ENCODE data around the gene SHISA9. TPM values are rescaled to one million over a fixed set of nuclear protein-coding genes. Genes with fewer than 3 reads are reported as not detected.

SHISA9 gene
- total RNA-seq, 1 experiment from 2014 or later, result not detected

DNA sequence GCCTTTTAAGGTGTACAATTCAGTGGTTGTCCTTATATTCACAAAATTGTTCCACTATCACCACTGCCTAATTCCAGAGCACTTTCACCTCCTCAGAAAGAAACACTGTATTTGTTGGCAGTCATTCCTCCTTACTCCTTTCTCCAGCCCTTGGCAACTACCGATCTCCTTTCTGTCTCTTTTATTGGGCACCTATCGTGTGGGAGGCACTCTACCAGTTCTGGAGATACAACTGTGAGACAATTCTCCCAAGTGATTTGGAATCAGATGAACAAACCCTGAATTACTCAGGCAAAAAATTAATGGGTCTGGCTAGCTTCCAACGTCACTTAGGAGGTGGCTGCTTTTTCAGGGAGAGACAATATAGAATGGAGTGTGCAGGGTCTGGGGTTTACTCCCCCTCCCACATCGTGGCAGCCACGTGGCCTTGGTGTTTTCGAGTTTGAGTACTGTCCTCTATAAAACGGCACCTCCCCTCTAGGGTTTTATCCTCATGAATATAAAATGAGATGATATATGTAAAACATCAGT is 63.9 kb downstream of the SHISA9 start:
- Histone ChIP-seq H3K36me3 (ENCODE audit: insufficient read depth, low read length) (no peaks in the 10 kb centered on the region), H4K20me1 (ENCODE audit: insufficient read depth, low read depth, low read length) (no peaks in the 10 kb centered on the region), H2AFZ (ENCODE audit: low read length) (no peak overlapping the region), H3K27ac (ENCODE audit: low read length) (no peak overlapping the region), H3K4me3 (ENCODE audit: low read length) (no peak overlapping the region), H3K4me2 (ENCODE audit: low read depth, low read length, poor library complexity, severe bottlenecking) (no peak overlapping the region), H3K9me2 (replicated peaks; ENCODE audit: insufficient read depth, low read length) (no peaks in the 10 kb centered on the region), H3K79me2 (ENCODE audit: low read length) (no peaks in the 10 kb centered on the region), H3K9me3 (ENCODE audit: low read length) (no peaks in the 10 kb centered on the region), H3K27me3 (ENCODE audit: low read length) (no peaks in the 10 kb centered on the region), H3K9ac (ENCODE audit: low read length) (no peak overlapping the region), H3K4me1 (ENCODE audit: low read length) (no peaks in the 10 kb centered on the region)
- DNase-seq, result no peak

DNA sequence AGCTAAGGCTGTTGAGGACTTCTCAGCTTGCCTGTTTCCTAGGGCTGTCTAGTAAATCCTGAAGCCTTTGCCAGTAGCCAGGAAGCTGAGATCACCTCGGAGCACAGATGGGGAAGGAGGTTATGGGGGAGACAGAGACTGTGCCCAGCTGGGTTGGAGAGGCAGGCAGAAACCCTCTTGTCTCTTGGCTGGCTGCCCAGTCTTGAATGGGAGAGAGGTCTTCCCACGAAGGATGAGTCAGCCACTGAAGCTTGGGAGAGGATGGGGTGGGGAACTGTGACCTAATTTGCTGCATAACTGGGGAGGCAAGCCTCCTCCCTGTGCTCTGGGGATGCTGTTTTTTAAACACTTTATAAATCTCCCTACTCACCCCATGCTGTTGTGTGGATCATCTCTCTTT is 69.8 kb downstream of the SHISA9 start:
- H2AFZ ChIP-seq (ENCODE audit: low read length), result no peak overlapping the region
- H3K36me3 ChIP-seq (ENCODE audit: insufficient read depth, low read length), result no peaks in the 10 kb centered on the region
- H4K20me1 ChIP-seq (ENCODE audit: insufficient read depth, low read depth, low read length), result no peaks in the 10 kb centered on the region
- no peaks in the 10 kb centered on the region for H3K9me3 ChIP-seq (ENCODE audit: low read length)
- no peaks in the 10 kb centered on the region for H3K9me2 ChIP-seq (replicated peaks; ENCODE audit: insufficient read depth, low read length)
- H3K4me1 ChIP-seq (ENCODE audit: low read length), result no peaks in the 10 kb centered on the region
- H3K4me2 ChIP-seq (ENCODE audit: low read depth, low read length, poor library complexity, severe bottlenecking), result no peak overlapping the region
- no peak overlapping the region for H3K9ac ChIP-seq (ENCODE audit: low read length)
- no peak overlapping the region for H3K27ac ChIP-seq (ENCODE audit: low read length)
- no peak overlapping the region for H3K4me3 ChIP-seq (ENCODE audit: low read length)
- no peak for DNase-seq
- no peaks in the 10 kb centered on the region for H3K27me3 ChIP-seq (ENCODE audit: low read length)
- H3K79me2 ChIP-seq (ENCODE audit: low read length), result no peaks in the 10 kb centered on the region

DNA sequence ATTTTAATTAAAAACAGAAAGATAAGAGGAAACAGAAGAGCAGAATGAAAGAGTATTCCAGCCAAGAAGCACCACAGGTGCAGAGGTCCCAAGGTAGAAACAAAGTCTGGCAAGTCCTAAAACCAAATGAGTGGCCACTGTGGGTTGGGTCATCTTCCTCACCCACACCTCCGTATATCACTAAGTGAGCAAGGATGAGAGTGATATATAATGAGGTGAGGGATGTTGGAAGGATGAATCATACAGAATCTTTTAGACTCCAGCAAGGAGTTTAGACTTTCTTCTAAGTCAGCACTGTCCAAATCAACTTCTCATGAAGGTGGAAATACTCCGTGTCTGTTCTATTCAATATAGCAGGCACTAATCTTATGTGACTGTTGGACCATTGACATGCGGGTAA is 70.8 kb downstream of the SHISA9 start:
- Histone ChIP-seq H3K36me3 (ENCODE audit: insufficient read depth, low read length) (no peaks in the 10 kb centered on the region), H3K9ac (ENCODE audit: low read length) (no peak overlapping the region), H3K9me3 (ENCODE audit: low read length) (no peaks in the 10 kb centered on the region), H3K4me2 (ENCODE audit: low read depth, low read length, poor library complexity, severe bottlenecking) (no peak overlapping the region), H3K4me3 (ENCODE audit: low read length) (no peak overlapping the region), H3K79me2 (ENCODE audit: low read length) (no peaks in the 10 kb centered on the region), H4K20me1 (ENCODE audit: insufficient read depth, low read depth, low read length) (no peaks in the 10 kb centered on the region), H2AFZ (ENCODE audit: low read length) (no peak overlapping the region), H3K27ac (ENCODE audit: low read length) (no peak overlapping the region), H3K27me3 (ENCODE audit: low read length) (no peaks in the 10 kb centered on the region), H3K9me2 (replicated peaks; ENCODE audit: insufficient read depth, low read length) (no peaks in the 10 kb centered on the region), H3K4me1 (ENCODE audit: low read length) (no peaks in the 10 kb centered on the region)
- DNase-seq, result no peak

GRCh38 chr16:12975766-12976165 is 74.4 kb downstream of the SHISA9 start:
- Histone ChIP-seq H3K4me1 (ENCODE audit: low read length) (no peaks in the 10 kb centered on the region), H2AFZ (ENCODE audit: low read length) (no peak overlapping the region), H3K9me3 (ENCODE audit: low read length) (peaks cover under 1% of the 10 kb centered on the region; the same call in 1 of the 2 replicates), H3K9me2 (replicated peaks; ENCODE audit: insufficient read depth, low read length) (no peaks in the 10 kb centered on the region), H3K4me2 (ENCODE audit: low read depth, low read length, poor library complexity, severe bottlenecking) (no peak overlapping the region), H3K36me3 (ENCODE audit: insufficient read depth, low read length) (no peaks in the 10 kb centered on the region), H3K4me3 (ENCODE audit: low read length) (no peak overlapping the region), H3K27me3 (ENCODE audit: low read length) (no peaks in the 10 kb centered on the region), H4K20me1 (ENCODE audit: insufficient read depth, low read depth, low read length) (no peaks in the 10 kb centered on the region), H3K79me2 (ENCODE audit: low read length) (no peaks in the 10 kb centered on the region), H3K27ac (ENCODE audit: low read length) (no peak overlapping the region), H3K9ac (ENCODE audit: low read length) (no peak overlapping the region)
- DNase-seq, result no peak

DNA sequence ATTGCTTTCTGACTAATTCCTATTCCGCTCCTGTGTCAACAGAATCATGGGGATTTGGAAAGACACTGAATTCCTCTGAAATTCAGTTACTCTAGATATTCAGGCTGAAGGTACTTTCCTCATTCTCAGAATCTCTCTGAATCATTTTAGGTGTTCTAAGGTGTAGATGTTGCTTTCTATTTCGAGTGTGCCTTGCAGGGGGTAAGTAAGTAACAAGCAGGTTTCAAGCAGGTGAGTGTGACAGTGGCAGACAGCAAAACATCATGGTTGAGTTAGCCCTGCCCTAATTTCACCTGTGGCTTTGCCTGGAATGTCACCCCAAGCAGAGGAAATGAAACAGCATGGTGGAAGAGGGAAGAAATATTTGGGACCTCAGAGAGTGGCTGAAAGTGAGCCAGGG is 75.1 kb downstream of the SHISA9 start:
- Histone ChIP-seq H3K4me1 (ENCODE audit: low read length) (no peaks in the 10 kb centered on the region), H3K9me2 (replicated peaks; ENCODE audit: insufficient read depth, low read length) (no peaks in the 10 kb centered on the region), H3K4me3 (ENCODE audit: low read length) (no peak overlapping the region), H3K9ac (ENCODE audit: low read length) (no peak overlapping the region), H2AFZ (ENCODE audit: low read length) (no peak overlapping the region), H3K9me3 (ENCODE audit: low read length) (peaks cover 2% of the 10 kb centered on the region; the same call in 1 of the 2 replicates), H4K20me1 (ENCODE audit: insufficient read depth, low read depth, low read length) (no peaks in the 10 kb centered on the region), H3K79me2 (ENCODE audit: low read length) (no peaks in the 10 kb centered on the region), H3K4me2 (ENCODE audit: low read depth, low read length, poor library complexity, severe bottlenecking) (no peak overlapping the region), H3K27me3 (ENCODE audit: low read length) (no peaks in the 10 kb centered on the region), H3K36me3 (ENCODE audit: insufficient read depth, low read length) (no peaks in the 10 kb centered on the region), H3K27ac (ENCODE audit: low read length) (no peak overlapping the region)
- DNase-seq, result no peak

DNA sequence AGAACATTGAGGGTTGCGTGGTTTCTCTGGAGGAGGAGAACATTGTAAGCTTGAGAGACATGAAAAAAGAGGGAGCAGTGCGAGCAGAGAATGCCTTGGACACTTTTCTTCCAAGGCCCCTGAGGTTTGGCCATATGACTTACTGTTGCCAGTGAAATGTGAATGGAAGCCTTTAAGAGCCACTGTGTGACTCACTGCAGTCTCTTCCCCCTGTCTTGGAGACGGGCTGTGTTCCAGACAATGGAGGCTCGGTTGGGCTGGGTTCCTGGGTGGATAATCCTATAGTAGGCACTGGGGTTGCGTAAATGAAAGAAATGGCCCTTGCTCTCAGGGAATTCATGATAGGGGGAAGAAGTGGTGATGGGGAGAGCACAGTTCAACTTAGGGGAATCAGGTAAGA is 75.5 kb downstream of the SHISA9 start:
- H3K36me3 ChIP-seq (ENCODE audit: insufficient read depth, low read length), result no peaks in the 10 kb centered on the region
- H3K9ac ChIP-seq (ENCODE audit: low read length), result no peak overlapping the region
- H3K4me2 ChIP-seq (ENCODE audit: low read depth, low read length, poor library complexity, severe bottlenecking), result no peak overlapping the region
- H2AFZ ChIP-seq (ENCODE audit: low read length), result no peak overlapping the region
- no peaks in the 10 kb centered on the region for H3K4me1 ChIP-seq (ENCODE audit: low read length)
- H3K9me3 ChIP-seq (ENCODE audit: low read length), result peaks cover 2% of the 10 kb centered on the region; the same call in 1 of the 2 replicates
- no peak overlapping the region for H3K27ac ChIP-seq (ENCODE audit: low read length)
- H3K9me2 ChIP-seq (replicated peaks; ENCODE audit: insufficient read depth, low read length), result no peaks in the 10 kb centered on the region
- no peaks in the 10 kb centered on the region for H3K27me3 ChIP-seq (ENCODE audit: low read length)
- no peaks in the 10 kb centered on the region for H4K20me1 ChIP-seq (ENCODE audit: insufficient read depth, low read depth, low read length)
- no peak for DNase-seq
- no peak overlapping the region for H3K4me3 ChIP-seq (ENCODE audit: low read length)
- H3K79me2 ChIP-seq (ENCODE audit: low read length), result no peaks in the 10 kb centered on the region

GRCh38 chr16:12985516-12985915 is 84.1 kb downstream of the SHISA9 start:
- H3K4me2 ChIP-seq (ENCODE audit: low read depth, low read length, poor library complexity, severe bottlenecking), result no peak overlapping the region
- no peak overlapping the region for H3K9ac ChIP-seq (ENCODE audit: low read length)
- H3K9me2 ChIP-seq (replicated peaks; ENCODE audit: insufficient read depth, low read length), result no peaks in the 10 kb centered on the region
- H3K4me1 ChIP-seq (ENCODE audit: low read length), result no peaks in the 10 kb centered on the region
- H3K79me2 ChIP-seq (ENCODE audit: low read length), result no peaks in the 10 kb centered on the region
- no peak for DNase-seq
- H2AFZ ChIP-seq (ENCODE audit: low read length), result no peak overlapping the region
- no peaks in the 10 kb centered on the region for H3K27me3 ChIP-seq (ENCODE audit: low read length)
- no peak overlapping the region for H3K4me3 ChIP-seq (ENCODE audit: low read length)
- peaks cover 2% of the 10 kb centered on the region; the same call in 1 of the 2 replicates for H3K9me3 ChIP-seq (ENCODE audit: low read length)
- no peak overlapping the region for H3K27ac ChIP-seq (ENCODE audit: low read length)
- no peaks in the 10 kb centered on the region for H4K20me1 ChIP-seq (ENCODE audit: insufficient read depth, low read depth, low read length)
- no peaks in the 10 kb centered on the region for H3K36me3 ChIP-seq (ENCODE audit: insufficient read depth, low read length)

GRCh38 chr16:12988071-12988470 is 86.7 kb downstream of the SHISA9 start:
- Histone ChIP-seq H3K27ac (ENCODE audit: low read length) (no peak overlapping the region), H3K9me3 (ENCODE audit: low read length) (no peaks in the 10 kb centered on the region), H3K27me3 (ENCODE audit: low read length) (no peaks in the 10 kb centered on the region), H3K4me3 (ENCODE audit: low read length) (no peak overlapping the region), H3K9me2 (replicated peaks; ENCODE audit: insufficient read depth, low read length) (no peaks in the 10 kb centered on the region), H3K36me3 (ENCODE audit: insufficient read depth, low read length) (no peaks in the 10 kb centered on the region), H3K4me1 (ENCODE audit: low read length) (no peaks in the 10 kb centered on the region), H3K4me2 (ENCODE audit: low read depth, low read length, poor library complexity, severe bottlenecking) (no peak overlapping the region), H4K20me1 (ENCODE audit: insufficient read depth, low read depth, low read length) (no peaks in the 10 kb centered on the region), H3K79me2 (ENCODE audit: low read length) (no peaks in the 10 kb centered on the region), H3K9ac (ENCODE audit: low read length) (no peak overlapping the region), H2AFZ (ENCODE audit: low read length) (no peak overlapping the region)
- no peak for DNase-seq

GRCh38 chr16:12992066-12992465 is 90.7 kb downstream of the SHISA9 start:
- Histone ChIP-seq H3K27ac (ENCODE audit: low read length) (no peak overlapping the region), H3K9ac (ENCODE audit: low read length) (no peak overlapping the region), H4K20me1 (ENCODE audit: insufficient read depth, low read depth, low read length) (no peaks in the 10 kb centered on the region), H3K9me3 (ENCODE audit: low read length) (no peaks in the 10 kb centered on the region), H3K79me2 (ENCODE audit: low read length) (no peaks in the 10 kb centered on the region), H3K36me3 (ENCODE audit: insufficient read depth, low read length) (no peaks in the 10 kb centered on the region), H3K27me3 (ENCODE audit: low read length) (no peaks in the 10 kb centered on the region), H3K9me2 (replicated peaks; ENCODE audit: insufficient read depth, low read length) (no peaks in the 10 kb centered on the region), H3K4me1 (ENCODE audit: low read length) (no peaks in the 10 kb centered on the region), H3K4me2 (ENCODE audit: low read depth, low read length, poor library complexity, severe bottlenecking) (no peak overlapping the region), H2AFZ (ENCODE audit: low read length) (no peak overlapping the region), H3K4me3 (ENCODE audit: low read length) (no peak overlapping the region)
- no peak for DNase-seq

Measured in Karpas-422 (cell line).